DOHH2 (cell line): Measurements from ENCODE around the gene PAXX.

Source experiments
- H3F3A ChIP-seq: fragments of 200-600 bp; sonication (generic), shearing (Covaris generic); 2 replicates; pipeline ENCODE4 v1.6.0; 2016; ENCODE audit warnings: antibody characterized with exemption, mild to moderate bottlenecking; ENCODE audit not compliant: control insufficient read depth, insufficient read depth
- H3K27ac ChIP-seq: fragments of 200-600 bp; sonication (generic); 2 replicates; pipeline ENCODE4 v1.5.1; 2014; ENCODE audit warnings: low read depth, mild to moderate bottlenecking, low read length, moderate library complexity
- H3K27me3 ChIP-seq: fragments of 200-600 bp; sonication (generic); 2 replicates; pipeline ENCODE4 v1.6.1; 2014; ENCODE audit warnings: mild to moderate bottlenecking, low read length, mixed read lengths; ENCODE audit not compliant: control insufficient read depth
- H3K36me3 ChIP-seq: fragments of 200-600 bp; sonication (generic); 2 replicates; pipeline ENCODE4 v1.6.1; 2014; ENCODE audit warnings: mild to moderate bottlenecking, low read length, moderate library complexity, mixed read lengths; ENCODE audit not compliant: control insufficient read depth
- H3K4me1 ChIP-seq: fragments of 200-600 bp; sonication (generic); 2 replicates; pipeline ENCODE4 v1.6.1; 2014; ENCODE audit warnings: mild to moderate bottlenecking, low read length, mixed read lengths; ENCODE audit not compliant: control insufficient read depth
- H3K4me2 ChIP-seq: fragments of 200-600 bp; sonication (generic); 2 replicates; pipeline ENCODE4 v1.6.0; 2014; ENCODE audit warnings: mild to moderate bottlenecking, low read length, moderate library complexity
- H3K4me3 ChIP-seq: fragments of 200-600 bp; sonication (generic); 2 replicates; pipeline ENCODE4 v1.5.1; 2014; ENCODE audit warnings: mild to moderate bottlenecking, low read length, mixed read lengths
- H3K79me2 ChIP-seq: fragments of 200-600 bp; sonication (generic); 2 replicates; pipeline ENCODE4 v1.6.1; 2014; ENCODE audit warnings: mild to moderate bottlenecking, low read length, mixed read lengths; ENCODE audit not compliant: control insufficient read depth
- H3K9me2 ChIP-seq: fragments of 200-600 bp; sonication (generic); replicated peaks from 2 replicates; pipeline ENCODE4 v1.6.1; 2014; ENCODE audit warnings: mild to moderate bottlenecking, low read length, mixed read lengths; ENCODE audit not compliant: control insufficient read depth
- H3K9me3 ChIP-seq: fragments of 200-600 bp; sonication (generic); 2 replicates; pipeline ENCODE4 v1.6.1; 2014; ENCODE audit warnings: antibody characterized with exemption, low read length, mixed read lengths; ENCODE audit not compliant: control insufficient read depth, insufficient read depth
- H4K20me1 ChIP-seq: fragments of 200-600 bp; sonication (generic); 2 replicates; pipeline ENCODE4 v1.6.0; 2014; ENCODE audit warnings: low read depth, mild to moderate bottlenecking, antibody characterized with exemption, low read length, moderate library complexity; ENCODE audit not compliant: control insufficient read depth, insufficient read depth
- CTCF ChIP-seq: fragments of 200-600 bp; sonication (generic); IDR thresholded peaks from one replicate; pipeline ENCODE4 v1.5.1; 2014; ENCODE audit warnings: antibody characterized with exemption, mild to moderate bottlenecking, low read depth, low read length; ENCODE audit not compliant: poor library complexity, severe bottlenecking
- EZH2phosphoT487 ChIP-seq: fragments of 200-600 bp; sonication (generic); IDR thresholded peaks from 2 replicates; pipeline ENCODE4 v1.6.1; 2017; ENCODE audit warnings: borderline replicate concordance, mild to moderate bottlenecking, antibody characterized with exemption, low read length, moderate library complexity, mixed read lengths

The PAXX gene

GRCh38 chr9:136964171-136964689 lies 28.0 kb upstream of the PAXX start:
- H3K9me2 ChIP-seq, result no peaks in the 10 kb centered on the region
- no peaks in the 10 kb centered on the region for H4K20me1 ChIP-seq
- TF ChIP-seq EZH2phosphoT487, result no peak
- no peak for TF ChIP-seq CTCF
- no peaks in the 10 kb centered on the region for H3F3A ChIP-seq
- H3K4me1 ChIP-seq, result peaks cover 14% of the 10 kb centered on the region
- no peaks in the 10 kb centered on the region for H3K36me3 ChIP-seq
- no peaks in the 10 kb centered on the region for H3K79me2 ChIP-seq
- H3K9me3 ChIP-seq, result no peaks in the 10 kb centered on the region
- H3K27me3 ChIP-seq, result no peaks in the 10 kb centered on the region
- H3K4me3 ChIP-seq, result no peak overlapping the region
- H3K4me2 ChIP-seq, result no peak overlapping the region
- no peak overlapping the region for H3K27ac ChIP-seq

- H4K20me1 ChIP-seq, result no peaks in the 10 kb centered on the region
- no peak for TF ChIP-seq EZH2phosphoT487
- TF ChIP-seq CTCF, result no peak
- H3K79me2 ChIP-seq, result no peaks in the 10 kb centered on the region
- H3K4me2 ChIP-seq, result no peak overlapping the region
- no peaks in the 10 kb centered on the region for H3K9me3 ChIP-seq
- H3K9me2 ChIP-seq, result no peaks in the 10 kb centered on the region
- no peaks in the 10 kb centered on the region for H3F3A ChIP-seq
- no peak overlapping the region for H3K27ac ChIP-seq
- H3K36me3 ChIP-seq, result no peaks in the 10 kb centered on the region
- H3K4me1 ChIP-seq, result peaks cover 14% of the 10 kb centered on the region
- H3K27me3 ChIP-seq, result no peaks in the 10 kb centered on the region
- H3K4me3 ChIP-seq, result no peak overlapping the region
These were observed 27.3 kb upstream of the PAXX start for GRCh38 chr9:136964833-136965422.

GRCh38 chr9:136965771-136966484 lies 26.3 kb upstream of the PAXX start:
- Histone ChIP-seq H3K4me3 (peak overlapping the region; percentile 49), H4K20me1 (no peaks in the 10 kb centered on the region), H3K9me2 (no peaks in the 10 kb centered on the region), H3K79me2 (no peaks in the 10 kb centered on the region), H3K4me1 (peaks cover 14% of the 10 kb centered on the region), H3K27ac (no peak overlapping the region), H3K36me3 (no peaks in the 10 kb centered on the region), H3K9me3 (no peaks in the 10 kb centered on the region), H3K27me3 (no peaks in the 10 kb centered on the region), H3K4me2 (peak overlapping the region; percentile 61), H3F3A (no peaks in the 10 kb centered on the region)
- TF ChIP-seq EZH2phosphoT487, result no peak
- TF ChIP-seq CTCF, result no peak
